Lower lobe of right lung (tissue), 2 donors: ENCODE data around the gene NR2C2. TPM values are rescaled to one million over a fixed set of nuclear protein-coding genes. Genes with fewer than 3 reads are reported as not detected.

Source experiments
- ATAC-seq, 2 donors: fragments of 200-7000 bp; cut with Tn5 transposase; one replicate each; pipeline ENCODE4 v1.9.1; 2020 to 2022; ENCODE audit warnings: mild to moderate bottlenecking in 2 of 2, moderate library complexity in 2 of 2
- DNase-seq: peaks from one replicate; pipeline ENCODE4 v3.0.0-alpha.2; 2020
- H3K27ac ChIP-seq: fragments of 200-600 bp; one replicate; pipeline ENCODE4 v1.8.0; 2022
- H3K27me3 ChIP-seq: fragments of 200-600 bp; one replicate; pipeline ENCODE4 v1.8.0; 2022; ENCODE audit warnings: low read depth
- H3K36me3 ChIP-seq: fragments of 200-600 bp; one replicate; pipeline ENCODE4 v1.8.0; 2022; ENCODE audit warnings: mild to moderate bottlenecking
- H3K4me1 ChIP-seq: fragments of 200-600 bp; one replicate; pipeline ENCODE4 v1.8.0; 2022
- H3K4me3 ChIP-seq: fragments of 200-600 bp; one replicate; pipeline ENCODE4 v1.8.0; 2022; ENCODE audit warnings: mild to moderate bottlenecking
- H3K9me3 ChIP-seq: fragments of 200-600 bp; one replicate; pipeline ENCODE4 v1.8.0; 2022
- intact Hi-C: fragments of 100-400 bp; cut with DNase I; formaldehyde crosslinking; loops from one replicate; pipeline ENCODE4 v1.11.0; 2022
- total RNA-seq: library from RNA; stranded (reverse); fragmentation: NEBNext Ultra II Directional; extraction: Animal tissue kit (Norgen Biotek cat#: 25700); gene quantifications from one replicate; pipeline ENCODE4 v1.2.1, GENCODE V29; 2021
- TF ChIP-seq, protein P1 (sequence below): fragments of 200-600 bp; IDR thresholded peaks from one replicate; pipeline ENCODE4 v1.8.0; 2022; ENCODE audit warnings: antibody characterized with exemption, mild to moderate bottlenecking
- donor health status: DM: no; HTN: yes; CAD: no; lungs with severe emphysema.

NR2C2 gene
- total RNA-seq, 1 donor from 2014 or later: 56.7 TPM

DNA sequence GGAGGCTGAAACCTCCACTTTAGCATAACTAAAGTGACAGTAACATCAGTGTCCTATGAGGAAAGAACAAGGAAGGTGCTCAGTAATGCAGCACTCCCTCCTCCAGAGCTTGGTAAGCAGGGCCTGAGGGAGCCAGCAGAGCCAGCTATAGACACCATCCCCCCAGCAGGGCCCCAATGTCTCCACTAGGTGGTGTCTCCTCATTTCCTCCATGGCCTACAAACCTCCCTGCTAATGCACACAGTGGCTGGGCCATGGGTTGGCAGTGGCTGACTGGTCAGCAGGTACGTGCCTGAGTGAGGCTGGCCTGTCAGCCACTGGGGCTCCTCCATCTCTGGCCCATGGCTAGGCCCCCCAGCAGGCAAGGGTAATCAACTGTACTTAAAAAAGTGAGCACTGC, 104.1 kb downstream of the NR2C2 start:
- Histone ChIP-seq H3K36me3 (peaks cover 73% of the 10 kb centered on the region), H3K4me1 (no peaks in the 10 kb centered on the region), H3K27ac (no peak overlapping the region), H3K4me3 (no peak overlapping the region), H3K27me3 (no peaks in the 10 kb centered on the region), H3K9me3 (no peaks in the 10 kb centered on the region)
- peak; percentile 85 to 88 for ATAC-seq
- intact Hi-C loops: no loop called here
- peak; percentile 53 for DNase-seq
- TF ChIP-seq, protein P1, sequence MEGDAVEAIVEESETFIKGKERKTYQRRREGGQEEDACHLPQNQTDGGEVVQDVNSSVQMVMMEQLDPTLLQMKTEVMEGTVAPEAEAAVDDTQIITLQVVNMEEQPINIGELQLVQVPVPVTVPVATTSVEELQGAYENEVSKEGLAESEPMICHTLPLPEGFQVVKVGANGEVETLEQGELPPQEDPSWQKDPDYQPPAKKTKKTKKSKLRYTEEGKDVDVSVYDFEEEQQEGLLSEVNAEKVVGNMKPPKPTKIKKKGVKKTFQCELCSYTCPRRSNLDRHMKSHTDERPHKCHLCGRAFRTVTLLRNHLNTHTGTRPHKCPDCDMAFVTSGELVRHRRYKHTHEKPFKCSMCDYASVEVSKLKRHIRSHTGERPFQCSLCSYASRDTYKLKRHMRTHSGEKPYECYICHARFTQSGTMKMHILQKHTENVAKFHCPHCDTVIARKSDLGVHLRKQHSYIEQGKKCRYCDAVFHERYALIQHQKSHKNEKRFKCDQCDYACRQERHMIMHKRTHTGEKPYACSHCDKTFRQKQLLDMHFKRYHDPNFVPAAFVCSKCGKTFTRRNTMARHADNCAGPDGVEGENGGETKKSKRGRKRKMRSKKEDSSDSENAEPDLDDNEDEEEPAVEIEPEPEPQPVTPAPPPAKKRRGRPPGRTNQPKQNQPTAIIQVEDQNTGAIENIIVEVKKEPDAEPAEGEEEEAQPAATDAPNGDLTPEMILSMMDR: peak; percentile 53

DNA sequence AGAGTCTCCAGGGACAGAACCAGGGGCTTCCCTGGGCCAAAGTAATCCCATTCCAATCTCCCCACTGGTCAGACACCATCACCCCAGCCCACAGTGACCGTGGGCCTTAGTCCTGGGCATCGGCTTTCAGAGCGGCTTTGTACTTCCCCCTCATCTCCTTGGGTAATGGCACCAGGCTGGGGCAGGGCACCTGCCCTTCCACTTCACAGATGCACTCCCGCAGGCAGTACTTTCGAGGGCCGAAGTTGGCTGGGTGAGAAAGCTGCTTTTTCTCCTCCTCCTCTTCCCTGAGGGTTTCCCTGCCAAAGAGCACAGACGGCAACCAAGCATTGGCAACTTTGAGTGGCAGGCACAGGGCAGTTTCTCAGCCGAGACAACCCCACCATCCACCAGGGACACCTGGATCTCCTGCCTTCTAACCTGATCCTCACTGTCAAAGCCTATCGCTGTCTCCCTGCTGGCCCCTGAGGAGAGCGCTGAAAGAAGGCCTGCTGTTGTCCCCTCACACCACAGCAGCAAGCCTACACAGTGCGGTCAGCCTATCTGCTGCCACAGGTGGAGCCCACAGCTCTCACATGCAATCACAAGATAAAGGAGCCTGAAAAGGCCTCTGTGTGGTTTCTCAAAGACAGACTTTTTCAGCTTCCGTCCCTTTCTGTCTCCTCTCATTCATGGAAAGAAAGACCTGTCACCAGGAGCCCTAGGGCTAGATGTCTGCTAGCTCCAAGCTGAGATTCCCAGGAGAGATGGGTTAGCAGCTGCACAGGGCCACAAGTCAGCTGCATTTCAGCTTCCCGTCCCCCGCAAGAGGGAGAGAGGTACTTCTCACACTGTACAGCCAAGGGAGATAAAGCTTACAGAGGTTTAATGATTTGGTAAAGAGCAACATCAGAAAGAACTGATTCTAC, 105.2 kb downstream of the NR2C2 start:
- H3K27ac ChIP-seq: no peak overlapping the region
- no peaks in the 10 kb centered on the region for H3K27me3 ChIP-seq
- peak in 1 of 2 donors; percentile 35 for ATAC-seq
- intact Hi-C loops: no loop called here
- TF ChIP-seq, protein P1: no peak
- no peak for DNase-seq
- no peak overlapping the region for H3K4me3 ChIP-seq
- H3K9me3 ChIP-seq: no peaks in the 10 kb centered on the region
- peaks cover 73% of the 10 kb centered on the region for H3K36me3 ChIP-seq
- H3K4me1 ChIP-seq: no peaks in the 10 kb centered on the region

DNA sequence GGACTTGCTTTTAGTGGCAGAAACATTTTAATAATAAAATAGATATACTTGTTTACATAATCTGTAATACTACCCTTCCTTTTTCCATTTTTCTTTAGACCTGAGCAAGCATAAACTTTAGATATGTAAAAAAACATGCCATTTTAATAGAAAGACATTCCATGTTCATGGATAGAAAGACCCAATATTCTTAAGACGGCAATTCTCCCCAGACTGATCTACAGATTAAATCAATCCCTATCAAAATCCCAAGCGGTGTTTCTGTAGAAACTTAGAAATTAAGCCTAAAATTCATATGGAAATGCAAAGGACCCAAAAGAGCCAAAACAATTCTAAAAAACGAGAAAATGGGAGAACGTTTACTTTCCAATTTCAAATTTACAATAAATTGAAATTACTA, 106.2 kb downstream of the NR2C2 start:
- DNase-seq (no peak), ATAC-seq (no peak)
- H3K27me3 ChIP-seq: no peaks in the 10 kb centered on the region
- no peak overlapping the region for H3K4me3 ChIP-seq
- intact Hi-C loops: no loop called here
- peaks cover 73% of the 10 kb centered on the region for H3K36me3 ChIP-seq
- no peak overlapping the region for H3K27ac ChIP-seq
- H3K4me1 ChIP-seq: no peaks in the 10 kb centered on the region
- H3K9me3 ChIP-seq: no peaks in the 10 kb centered on the region
- TF ChIP-seq, protein P1: no peak

DNA sequence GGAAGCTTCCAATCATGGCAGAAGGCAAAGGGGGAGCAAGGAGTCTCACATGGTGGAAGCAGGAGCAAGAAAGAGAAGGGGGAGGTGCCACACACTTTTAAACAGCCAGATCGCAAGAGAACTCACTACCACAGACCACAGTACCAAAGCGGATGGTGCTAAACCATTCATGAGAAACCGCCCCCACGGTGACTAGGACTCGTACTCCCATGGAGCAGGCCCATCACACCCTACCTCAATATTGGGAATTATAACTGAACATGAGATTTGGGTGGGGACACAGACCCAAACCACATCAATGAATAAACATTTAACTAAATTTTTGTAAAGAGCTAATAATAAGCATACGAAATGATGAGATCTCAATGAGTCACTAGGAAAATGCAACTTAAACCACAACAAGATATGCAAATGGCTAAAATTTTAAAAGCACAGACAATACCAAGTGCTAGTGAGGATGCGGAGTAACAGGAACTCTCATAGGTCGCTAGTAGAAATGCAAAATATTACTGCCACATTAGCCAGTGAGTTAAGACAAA, 107.7 kb downstream of the NR2C2 start:
- ATAC-seq (no peak), DNase-seq (no peak)
- Histone ChIP-seq H3K27me3 (no peaks in the 10 kb centered on the region), H3K27ac (no peak overlapping the region), H3K36me3 (peaks cover 69% of the 10 kb centered on the region), H3K4me1 (no peaks in the 10 kb centered on the region), H3K9me3 (no peaks in the 10 kb centered on the region), H3K4me3 (no peak overlapping the region)
- intact Hi-C loops: no loop called here
- TF ChIP-seq, protein P1: no peak

DNA sequence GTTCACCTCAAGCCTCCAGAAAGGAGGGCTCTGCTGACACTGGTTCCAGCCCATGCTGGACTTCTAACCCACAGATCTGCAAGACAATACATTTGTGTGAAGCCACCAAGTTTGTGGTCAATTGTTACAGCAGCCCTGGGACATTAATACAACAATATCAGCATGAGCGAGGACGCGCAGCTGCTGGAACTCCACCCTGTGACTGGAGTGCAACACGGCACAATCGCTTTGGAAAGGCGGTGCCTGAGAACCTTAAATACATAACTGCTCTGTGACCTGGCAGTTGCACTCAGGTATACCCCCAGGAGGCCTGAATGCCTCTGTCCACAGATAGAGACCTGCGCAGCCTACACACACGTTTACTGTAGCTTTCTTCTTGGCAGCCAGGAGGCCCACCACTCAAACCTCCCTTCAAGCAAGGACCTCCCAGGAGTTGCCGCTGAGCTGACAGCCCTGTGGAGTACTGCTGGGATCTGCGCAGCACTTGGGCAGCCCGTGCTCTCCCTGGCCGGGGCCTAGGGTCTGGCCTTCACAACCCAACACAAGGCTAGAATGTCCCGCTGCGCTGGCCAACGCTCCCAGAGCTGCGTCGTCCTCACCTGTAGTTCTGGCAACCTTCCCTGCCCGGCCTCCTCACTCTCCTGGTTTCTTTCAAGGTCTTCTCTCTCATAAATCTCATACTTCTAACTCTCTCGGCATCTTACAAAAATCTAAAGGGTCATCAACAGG, 109.5 kb downstream of the NR2C2 start:
- intact Hi-C loops: no loop called here
- H3K27ac ChIP-seq: no peak overlapping the region
- no peak overlapping the region for H3K4me3 ChIP-seq
- peaks cover 54% of the 10 kb centered on the region for H3K36me3 ChIP-seq
- ATAC-seq (peak in 1 of 2 donors; percentile 26), DNase-seq (no peak)
- no peaks in the 10 kb centered on the region for H3K4me1 ChIP-seq
- TF ChIP-seq, protein P1: no peak
- H3K27me3 ChIP-seq: no peaks in the 10 kb centered on the region
- no peaks in the 10 kb centered on the region for H3K9me3 ChIP-seq
